ENCODE data around the gene RNF182.

The RNF182 gene

GRCh38 chr6:13892017-13892645, 32.6 kb upstream of the RNF182 start:
- TF ChIP-seq TCF4 (CRISPR knock-in tag; IDR thresholded peaks at IDR 0.05; ENCODE audit: borderline replicate concordance) (no peak), ARNTL (CRISPR knock-in tag; IDR thresholded peaks at IDR 0.05; ENCODE audit: borderline replicate concordance, low read depth) (no peak), POU6F1 (CRISPR knock-in tag; IDR thresholded peaks at IDR 0.05; ENCODE audit: borderline replicate concordance, low read depth) (no peak), CREB5 (CRISPR knock-in tag; IDR thresholded peaks at IDR 0.05; ENCODE audit: low read depth) (no peak)
- no peak for ATAC-seq

GRCh38 chr6:13902922-13903321, 21.8 kb upstream of the RNF182 start:
- ATAC-seq: no peak
- TF ChIP-seq PPARA (CRISPR knock-in tag; IDR thresholded peaks at IDR 0.05; ENCODE audit: borderline replicate concordance) (no peak), ZC3H10 (CRISPR knock-in tag; IDR thresholded peaks at IDR 0.05) (no peak)

GRCh38 chr6:13903364-13903763, 21.4 kb upstream of the RNF182 start:
- no peak for ATAC-seq
- no peak for TF ChIP-seq POU6F1 (CRISPR knock-in tag; IDR thresholded peaks at IDR 0.05; ENCODE audit: borderline replicate concordance, low read depth)
- no peak for TF ChIP-seq RARB (CRISPR knock-in tag; IDR thresholded peaks at IDR 0.05)
- no peak for TF ChIP-seq SNAI2 (CRISPR knock-in tag; IDR thresholded peaks at IDR 0.05)
- no peak for TF ChIP-seq TSHZ2 (CRISPR knock-in tag; IDR thresholded peaks at IDR 0.05)

- ATAC-seq: no peak
- no peak for TF ChIP-seq ARNTL (CRISPR knock-in tag; IDR thresholded peaks at IDR 0.05; ENCODE audit: borderline replicate concordance, low read depth)
- TF ChIP-seq PPARA (CRISPR knock-in tag; IDR thresholded peaks at IDR 0.05; ENCODE audit: borderline replicate concordance): no peak
- TF ChIP-seq ZNF565 (CRISPR knock-in tag; conservative IDR thresholded peaks at IDR 0.05; ENCODE audit: low read depth): no peak
- no peak for TF ChIP-seq CREB5 (CRISPR knock-in tag; IDR thresholded peaks at IDR 0.05; ENCODE audit: low read depth)
- TF ChIP-seq ZFP3 (CRISPR knock-in tag; IDR thresholded peaks at IDR 0.05): no peak
- no peak for TF ChIP-seq SNAI2 (CRISPR knock-in tag; IDR thresholded peaks at IDR 0.05)
- TF ChIP-seq BACH2 (CRISPR knock-in tag; IDR thresholded peaks at IDR 0.05; ENCODE audit: borderline replicate concordance): no peak
- no peak for TF ChIP-seq CSDC2 (CRISPR knock-in tag; IDR thresholded peaks at IDR 0.05)
- no peak for TF ChIP-seq TOX (CRISPR knock-in tag; IDR thresholded peaks at IDR 0.05; ENCODE audit: borderline replicate concordance)
- no peak for TF ChIP-seq TSHZ2 (CRISPR knock-in tag; IDR thresholded peaks at IDR 0.05)
- TF ChIP-seq POU6F1 (CRISPR knock-in tag; IDR thresholded peaks at IDR 0.05; ENCODE audit: borderline replicate concordance, low read depth): no peak
- no peak for TF ChIP-seq ZC3H10 (CRISPR knock-in tag; IDR thresholded peaks at IDR 0.05)
- no peak for TF ChIP-seq OSR1 (CRISPR knock-in tag; IDR thresholded peaks at IDR 0.05)
- TF ChIP-seq GLIS3 (CRISPR knock-in tag; IDR thresholded peaks at IDR 0.05): no peak
- TF ChIP-seq CSRNP3 (CRISPR knock-in tag; IDR thresholded peaks at IDR 0.05): no peak
- no peak for TF ChIP-seq TCF4 (CRISPR knock-in tag; IDR thresholded peaks at IDR 0.05; ENCODE audit: borderline replicate concordance)
These were observed 17.8 kb upstream of the RNF182 start for GRCh38 chr6:13907001-13907350.

Measured in SK-N-SH treated with all-trans-retinoic acid at 6 μM for 48 hours (cell line).